ENCODE results near the gene AP2A2.

DNA sequence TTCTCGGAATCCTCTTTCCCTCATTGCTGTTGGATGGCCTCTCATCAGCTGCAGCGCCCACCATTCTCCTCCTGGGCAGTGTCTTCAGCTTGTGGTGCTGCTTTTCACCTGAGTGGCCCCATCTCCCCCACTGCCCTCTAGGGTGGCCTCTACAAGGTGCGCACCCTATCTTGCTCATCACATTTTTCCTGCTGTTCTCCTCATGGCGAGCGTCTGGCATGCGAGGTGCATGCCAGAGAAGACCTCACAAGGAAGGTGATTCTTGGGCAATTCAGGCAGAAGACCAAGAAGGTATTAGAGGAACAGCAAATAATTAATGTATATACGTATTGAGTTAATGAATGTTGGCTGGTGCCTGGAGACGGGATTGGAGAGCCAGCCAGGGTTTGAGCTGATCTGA lies 3.1 kb downstream of the AP2A2 start:
- TF ChIP-seq, protein P1, sequence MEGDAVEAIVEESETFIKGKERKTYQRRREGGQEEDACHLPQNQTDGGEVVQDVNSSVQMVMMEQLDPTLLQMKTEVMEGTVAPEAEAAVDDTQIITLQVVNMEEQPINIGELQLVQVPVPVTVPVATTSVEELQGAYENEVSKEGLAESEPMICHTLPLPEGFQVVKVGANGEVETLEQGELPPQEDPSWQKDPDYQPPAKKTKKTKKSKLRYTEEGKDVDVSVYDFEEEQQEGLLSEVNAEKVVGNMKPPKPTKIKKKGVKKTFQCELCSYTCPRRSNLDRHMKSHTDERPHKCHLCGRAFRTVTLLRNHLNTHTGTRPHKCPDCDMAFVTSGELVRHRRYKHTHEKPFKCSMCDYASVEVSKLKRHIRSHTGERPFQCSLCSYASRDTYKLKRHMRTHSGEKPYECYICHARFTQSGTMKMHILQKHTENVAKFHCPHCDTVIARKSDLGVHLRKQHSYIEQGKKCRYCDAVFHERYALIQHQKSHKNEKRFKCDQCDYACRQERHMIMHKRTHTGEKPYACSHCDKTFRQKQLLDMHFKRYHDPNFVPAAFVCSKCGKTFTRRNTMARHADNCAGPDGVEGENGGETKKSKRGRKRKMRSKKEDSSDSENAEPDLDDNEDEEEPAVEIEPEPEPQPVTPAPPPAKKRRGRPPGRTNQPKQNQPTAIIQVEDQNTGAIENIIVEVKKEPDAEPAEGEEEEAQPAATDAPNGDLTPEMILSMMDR (IDR thresholded peaks at IDR 0.05): no peak
- TF ChIP-seq EZH2 (IDR thresholded peaks at IDR 0.05; ENCODE audit: borderline replicate concordance, insufficient read depth, low read depth, low read length, poor library complexity, severe bottlenecking): no peak

Data from B cell (primary cell).